Thoracic aorta endothelial cell (primary cell): Measurements from ENCODE around the gene SYNJ2. TPM values are rescaled to one million over a fixed set of nuclear protein-coding genes. Genes with fewer than 3 reads are reported as not detected.

Experiments
- small RNA-seq: library from RNA; depleted of rRNA; stranded (forward); fragments of <200 nt; gene quantifications from one replicate; pipeline ENCODE3, GENCODE V24; 2012
- total RNA-seq: library from RNA; depleted of rRNA; stranded (reverse); fragments of >200 nt; gene quantifications from 2 replicates; pipeline ENCODE4 v1.2.3, GENCODE V29; 2012

Gene SYNJ2, protein sequence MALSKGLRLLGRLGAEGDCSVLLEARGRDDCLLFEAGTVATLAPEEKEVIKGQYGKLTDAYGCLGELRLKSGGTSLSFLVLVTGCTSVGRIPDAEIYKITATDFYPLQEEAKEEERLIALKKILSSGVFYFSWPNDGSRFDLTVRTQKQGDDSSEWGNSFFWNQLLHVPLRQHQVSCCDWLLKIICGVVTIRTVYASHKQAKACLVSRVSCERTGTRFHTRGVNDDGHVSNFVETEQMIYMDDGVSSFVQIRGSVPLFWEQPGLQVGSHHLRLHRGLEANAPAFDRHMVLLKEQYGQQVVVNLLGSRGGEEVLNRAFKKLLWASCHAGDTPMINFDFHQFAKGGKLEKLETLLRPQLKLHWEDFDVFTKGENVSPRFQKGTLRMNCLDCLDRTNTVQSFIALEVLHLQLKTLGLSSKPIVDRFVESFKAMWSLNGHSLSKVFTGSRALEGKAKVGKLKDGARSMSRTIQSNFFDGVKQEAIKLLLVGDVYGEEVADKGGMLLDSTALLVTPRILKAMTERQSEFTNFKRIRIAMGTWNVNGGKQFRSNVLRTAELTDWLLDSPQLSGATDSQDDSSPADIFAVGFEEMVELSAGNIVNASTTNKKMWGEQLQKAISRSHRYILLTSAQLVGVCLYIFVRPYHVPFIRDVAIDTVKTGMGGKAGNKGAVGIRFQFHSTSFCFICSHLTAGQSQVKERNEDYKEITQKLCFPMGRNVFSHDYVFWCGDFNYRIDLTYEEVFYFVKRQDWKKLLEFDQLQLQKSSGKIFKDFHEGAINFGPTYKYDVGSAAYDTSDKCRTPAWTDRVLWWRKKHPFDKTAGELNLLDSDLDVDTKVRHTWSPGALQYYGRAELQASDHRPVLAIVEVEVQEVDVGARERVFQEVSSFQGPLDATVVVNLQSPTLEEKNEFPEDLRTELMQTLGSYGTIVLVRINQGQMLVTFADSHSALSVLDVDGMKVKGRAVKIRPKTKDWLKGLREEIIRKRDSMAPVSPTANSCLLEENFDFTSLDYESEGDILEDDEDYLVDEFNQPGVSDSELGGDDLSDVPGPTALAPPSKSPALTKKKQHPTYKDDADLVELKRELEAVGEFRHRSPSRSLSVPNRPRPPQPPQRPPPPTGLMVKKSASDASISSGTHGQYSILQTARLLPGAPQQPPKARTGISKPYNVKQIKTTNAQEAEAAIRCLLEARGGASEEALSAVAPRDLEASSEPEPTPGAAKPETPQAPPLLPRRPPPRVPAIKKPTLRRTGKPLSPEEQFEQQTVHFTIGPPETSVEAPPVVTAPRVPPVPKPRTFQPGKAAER (N-terminal part only)
- 101 and 133 TPM in 2 replicates for total RNA-seq

DNA sequence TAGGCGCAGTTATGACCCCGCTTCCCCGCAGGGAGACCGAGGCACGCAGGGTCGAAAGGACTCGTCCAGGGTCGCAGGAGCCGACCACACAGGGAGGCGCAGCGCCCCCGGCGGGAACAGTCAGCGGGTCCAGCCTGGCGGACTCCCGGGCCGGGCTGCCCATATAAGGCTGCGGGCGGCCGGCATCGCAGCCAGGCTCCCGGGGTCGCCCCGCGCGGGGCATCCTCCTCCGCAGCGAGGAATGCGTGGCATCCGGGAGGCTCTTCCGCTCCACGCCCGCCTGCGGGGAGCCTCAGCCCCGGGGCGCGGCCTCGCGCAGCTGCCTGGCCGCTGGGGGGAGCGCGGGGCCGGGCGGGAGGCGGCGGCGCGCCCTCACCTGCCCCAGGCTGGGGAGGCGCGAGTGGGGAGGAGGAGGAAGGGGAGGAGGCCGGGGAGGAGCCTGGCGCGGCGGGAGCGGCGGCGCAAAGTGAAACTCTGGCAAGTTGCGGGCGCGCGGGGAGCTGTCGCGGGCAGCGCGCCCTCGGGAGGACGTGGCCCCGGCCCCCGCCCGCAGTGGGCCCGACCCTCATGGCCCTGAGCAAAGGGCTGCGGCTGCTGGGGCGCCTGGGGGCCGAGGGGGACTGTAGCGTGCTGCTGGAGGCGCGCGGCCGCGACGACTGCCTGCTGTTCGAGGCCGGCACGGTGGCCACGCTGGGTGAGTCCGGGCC lies at the start of gene SYNJ2:
Gene SYNJ2, plus strand, starts transcription at position 469 of the 707 bp plus-strand sequence. Its CDS starts 99 bp downstream, at position 568.

Small RNA genes within 50 kb of the gene (small RNA-seq; reads per million reads assigned to genes)
- not detected for gene RNU6-786P

Other genes starting within 250 kb of the SYNJ2 start
- 56.1 and 61.3 TPM in 2 replicates for gene SNX9, start 158.6 kb upstream of the SYNJ2 start, total RNA-seq
- 8.5 and 10.6 TPM in 2 replicates for gene SERAC1, start 186.4 kb downstream of the SYNJ2 start, total RNA-seq
- 4.7 and 5.7 TPM in 2 replicates for gene GTF2H5, start 186.5 kb downstream of the SYNJ2 start, total RNA-seq